HEK293T (cell line): ENCODE measurements around the gene ORC1.

Experiments
- ARNT ChIP-seq: fragments of 450-650 bp; IDR thresholded peaks from 2 replicates; pipeline ENCODE4 v1.6.1; 2017; ENCODE audit warnings: mild to moderate bottlenecking
- BHLHE40 ChIP-seq: fragments of 450-650 bp; IDR thresholded peaks from 2 replicates; pipeline ENCODE4 v1.6.1; 2016; ENCODE audit warnings: mild to moderate bottlenecking, moderate library complexity, borderline replicate concordance
- ELF4 ChIP-seq: fragments of 450-650 bp; IDR thresholded peaks from 2 replicates; pipeline ENCODE4 v1.6.1; 2017; ENCODE audit warnings: antibody characterized with exemption
- FOXA1 ChIP-seq: fragments of 450-650 bp; IDR thresholded peaks from 2 replicates; pipeline ENCODE4 v1.6.1; 2016; ENCODE audit warnings: mild to moderate bottlenecking
- FOXK2 ChIP-seq: fragments of 450-650 bp; IDR thresholded peaks from 2 replicates; pipeline ENCODE4 v1.6.1; 2016; ENCODE audit warnings: mild to moderate bottlenecking
- FOXM1 ChIP-seq: fragments of 450-650 bp; IDR thresholded peaks from 2 replicates; pipeline ENCODE4 v1.6.1; 2017; ENCODE audit warnings: mild to moderate bottlenecking, borderline replicate concordance
- L3MBTL2 ChIP-seq: fragments of 450-650 bp; conservative IDR thresholded peaks from 2 replicates; pipeline ENCODE4 v1.6.1; 2016; ENCODE audit warnings: mild to moderate bottlenecking
- LEF1 ChIP-seq: fragments of 450-650 bp; IDR thresholded peaks from 2 replicates; pipeline ENCODE4 v1.6.1; 2017; ENCODE audit warnings: mild to moderate bottlenecking, borderline replicate concordance
- NFRKB ChIP-seq: fragments of 450-650 bp; IDR thresholded peaks from 2 replicates; pipeline ENCODE4 v1.6.1; 2016; ENCODE audit warnings: mild to moderate bottlenecking, moderate library complexity
- SP1 ChIP-seq: fragments of 450-650 bp; IDR thresholded peaks from 2 replicates; pipeline ENCODE4 v1.6.1; 2017
- SUZ12 ChIP-seq: fragments of 450-650 bp; IDR thresholded peaks from 2 replicates; pipeline ENCODE4 v1.6.1; 2016; ENCODE audit warnings: mild to moderate bottlenecking
- TARDBP ChIP-seq: fragments of 450-650 bp; IDR thresholded peaks from 2 replicates; pipeline ENCODE4 v1.6.1; 2016
- ZNF384 ChIP-seq: fragments of 450-650 bp; IDR thresholded peaks from 2 replicates; pipeline ENCODE4 v1.6.1; 2016
- TF ChIP-seq, protein P1 (sequence below): fragments of 450-650 bp; IDR thresholded peaks from 2 replicates; pipeline ENCODE4 v1.6.1; 2016

DNA sequence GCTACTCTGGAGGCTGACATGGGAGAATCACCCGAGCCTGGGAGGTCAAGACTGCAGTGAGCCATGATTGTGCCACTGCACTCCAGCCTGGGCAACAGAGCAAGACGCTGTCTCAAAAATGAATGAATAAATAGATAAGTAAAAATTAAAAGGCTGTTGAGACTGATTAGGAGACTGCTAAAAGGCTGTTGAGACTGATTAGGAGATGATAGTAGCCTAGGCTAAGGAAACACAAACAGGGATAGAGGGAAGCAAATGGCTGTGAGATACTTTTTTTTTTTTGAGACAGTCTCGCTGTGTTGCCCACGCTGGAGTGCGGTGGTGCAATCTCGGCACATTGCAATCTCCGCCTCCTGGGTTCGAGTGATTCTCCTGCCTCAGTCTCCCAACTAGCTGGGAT, 28.6 kb upstream of the ORC1 start:
- TF ChIP-seq BHLHE40, result no peak
- TF ChIP-seq ARNT, result no peak
- no peak for TF ChIP-seq FOXM1
- TF ChIP-seq ELF4, result no peak
- no peak for TF ChIP-seq SP1
- no peak for TF ChIP-seq LEF1
- TF ChIP-seq NFRKB, result no peak
- no peak for TF ChIP-seq TARDBP
- TF ChIP-seq SUZ12, result no peak
- no peak for TF ChIP-seq FOXA1
- no peak for TF ChIP-seq L3MBTL2
- TF ChIP-seq FOXK2, result no peak
- no peak for TF ChIP-seq ZNF384
- TF ChIP-seq, protein P1, sequence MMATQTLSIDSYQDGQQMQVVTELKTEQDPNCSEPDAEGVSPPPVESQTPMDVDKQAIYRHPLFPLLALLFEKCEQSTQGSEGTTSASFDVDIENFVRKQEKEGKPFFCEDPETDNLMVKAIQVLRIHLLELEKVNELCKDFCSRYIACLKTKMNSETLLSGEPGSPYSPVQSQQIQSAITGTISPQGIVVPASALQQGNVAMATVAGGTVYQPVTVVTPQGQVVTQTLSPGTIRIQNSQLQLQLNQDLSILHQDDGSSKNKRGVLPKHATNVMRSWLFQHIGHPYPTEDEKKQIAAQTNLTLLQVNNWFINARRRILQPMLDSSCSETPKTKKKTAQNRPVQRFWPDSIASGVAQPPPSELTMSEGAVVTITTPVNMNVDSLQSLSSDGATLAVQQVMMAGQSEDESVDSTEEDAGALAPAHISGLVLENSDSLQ, result no peak
